ENCODE data around the gene SLC6A2. TPM values are rescaled to one million over a fixed set of nuclear protein-coding genes. Genes with fewer than 3 reads are reported as not detected.

Gene SLC6A2
- total RNA-seq, 6 donors from 2014 or later: 0.20 TPM; not detected in 5

DNA sequence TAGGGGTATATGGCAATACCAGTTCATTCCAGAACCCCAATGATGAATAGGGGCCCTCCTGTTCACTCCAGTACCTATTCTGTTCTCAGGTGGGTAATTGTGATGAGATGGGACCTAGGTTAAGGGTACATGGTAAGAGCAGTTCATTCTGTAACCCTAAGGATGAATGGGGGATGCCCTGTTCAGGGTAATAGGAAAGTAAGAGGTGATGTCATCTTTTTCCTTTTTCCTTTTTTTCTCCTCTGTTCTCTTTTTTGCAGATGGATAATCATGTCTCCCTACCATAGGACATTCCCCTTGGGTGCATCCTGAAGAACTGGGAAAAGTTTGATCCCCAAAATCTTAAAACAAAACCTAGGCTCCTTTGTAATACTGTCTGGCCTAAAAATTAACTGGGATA lies 25.0 kb upstream of the SLC6A2 start:
- Histone ChIP-seq H3K36me3 (no peaks in the 10 kb centered on the region), H3K27me3 (no peaks in the 10 kb centered on the region), H3K4me1 (peaks cover 0 to 6% (median 0%) of the 10 kb centered on the region in 4 donors), H3K27ac (no peak overlapping the region), H3K4me3 (no peak overlapping the region), H3K9me3 (no peaks in the 10 kb centered on the region)
- ATAC-seq (ENCODE audit: low FRiP score in 2 of 2) (no peak), DNase-seq (no peak)
- TF ChIP-seq, protein P1, sequence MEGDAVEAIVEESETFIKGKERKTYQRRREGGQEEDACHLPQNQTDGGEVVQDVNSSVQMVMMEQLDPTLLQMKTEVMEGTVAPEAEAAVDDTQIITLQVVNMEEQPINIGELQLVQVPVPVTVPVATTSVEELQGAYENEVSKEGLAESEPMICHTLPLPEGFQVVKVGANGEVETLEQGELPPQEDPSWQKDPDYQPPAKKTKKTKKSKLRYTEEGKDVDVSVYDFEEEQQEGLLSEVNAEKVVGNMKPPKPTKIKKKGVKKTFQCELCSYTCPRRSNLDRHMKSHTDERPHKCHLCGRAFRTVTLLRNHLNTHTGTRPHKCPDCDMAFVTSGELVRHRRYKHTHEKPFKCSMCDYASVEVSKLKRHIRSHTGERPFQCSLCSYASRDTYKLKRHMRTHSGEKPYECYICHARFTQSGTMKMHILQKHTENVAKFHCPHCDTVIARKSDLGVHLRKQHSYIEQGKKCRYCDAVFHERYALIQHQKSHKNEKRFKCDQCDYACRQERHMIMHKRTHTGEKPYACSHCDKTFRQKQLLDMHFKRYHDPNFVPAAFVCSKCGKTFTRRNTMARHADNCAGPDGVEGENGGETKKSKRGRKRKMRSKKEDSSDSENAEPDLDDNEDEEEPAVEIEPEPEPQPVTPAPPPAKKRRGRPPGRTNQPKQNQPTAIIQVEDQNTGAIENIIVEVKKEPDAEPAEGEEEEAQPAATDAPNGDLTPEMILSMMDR (IDR thresholded peaks at IDR 0.05): no peak
- TF ChIP-seq EP300 (IDR thresholded peaks at IDR 0.05) (no peak), POLR2AphosphoS5 (IDR thresholded peaks at IDR 0.05) (no peak), POLR2A (IDR thresholded peaks at IDR 0.05) (no peak)

GRCh38 chr16:55632259-55632658 lies 23.5 kb upstream of the SLC6A2 start:
- TF ChIP-seq, protein P1 (IDR thresholded peaks at IDR 0.05): no peak
- Histone ChIP-seq H3K9me3 (no peaks in the 10 kb centered on the region), H3K4me3 (no peak overlapping the region), H3K27ac (no peak overlapping the region), H3K4me1 (peaks cover 0 to 6% (median 0%) of the 10 kb centered on the region in 4 donors), H3K36me3 (no peaks in the 10 kb centered on the region), H3K27me3 (no peaks in the 10 kb centered on the region)
- DNase-seq (no peak), ATAC-seq (ENCODE audit: low FRiP score in 2 of 2) (no peak)

GRCh38 chr16:55634193-55634592 lies 21.6 kb upstream of the SLC6A2 start:
- Histone ChIP-seq H3K4me1 (peaks cover 0 to 6% (median 0%) of the 10 kb centered on the region in 4 donors), H3K9me3 (no peaks in the 10 kb centered on the region), H3K4me3 (no peak overlapping the region), H3K27me3 (no peaks in the 10 kb centered on the region), H3K36me3 (no peaks in the 10 kb centered on the region), H3K27ac (no peak overlapping the region)
- ATAC-seq (ENCODE audit: low FRiP score in 2 of 2) (no peak), DNase-seq (no peak)
- no peak for TF ChIP-seq POLR2AphosphoS5 (IDR thresholded peaks at IDR 0.05)
- TF ChIP-seq, protein P1 (IDR thresholded peaks at IDR 0.05): no peak
- no peak for TF ChIP-seq EP300 (IDR thresholded peaks at IDR 0.05)
- TF ChIP-seq POLR2A (IDR thresholded peaks at IDR 0.05): no peak

GRCh38 chr16:55638256-55638655 lies 17.5 kb upstream of the SLC6A2 start:
- Histone ChIP-seq H3K36me3 (no peaks in the 10 kb centered on the region), H3K4me1 (peaks cover 0 to 6% (median 0%) of the 10 kb centered on the region in 4 donors), H3K27me3 (no peaks in the 10 kb centered on the region), H3K9me3 (no peaks in the 10 kb centered on the region), H3K4me3 (no peak overlapping the region), H3K27ac (no peak overlapping the region)
- TF ChIP-seq, protein P1 (IDR thresholded peaks at IDR 0.05): no peak
- no peak for TF ChIP-seq POLR2AphosphoS5 (IDR thresholded peaks at IDR 0.05)
- TF ChIP-seq POLR2A (IDR thresholded peaks at IDR 0.05): no peak
- no peak for TF ChIP-seq EP300 (IDR thresholded peaks at IDR 0.05)
- DNase-seq (no peak), ATAC-seq (ENCODE audit: low FRiP score in 2 of 2) (no peak)
- WGBS, 2 donors: 91 to 95% methylated on average over 5 of the region's 5 CpGs

DNA sequence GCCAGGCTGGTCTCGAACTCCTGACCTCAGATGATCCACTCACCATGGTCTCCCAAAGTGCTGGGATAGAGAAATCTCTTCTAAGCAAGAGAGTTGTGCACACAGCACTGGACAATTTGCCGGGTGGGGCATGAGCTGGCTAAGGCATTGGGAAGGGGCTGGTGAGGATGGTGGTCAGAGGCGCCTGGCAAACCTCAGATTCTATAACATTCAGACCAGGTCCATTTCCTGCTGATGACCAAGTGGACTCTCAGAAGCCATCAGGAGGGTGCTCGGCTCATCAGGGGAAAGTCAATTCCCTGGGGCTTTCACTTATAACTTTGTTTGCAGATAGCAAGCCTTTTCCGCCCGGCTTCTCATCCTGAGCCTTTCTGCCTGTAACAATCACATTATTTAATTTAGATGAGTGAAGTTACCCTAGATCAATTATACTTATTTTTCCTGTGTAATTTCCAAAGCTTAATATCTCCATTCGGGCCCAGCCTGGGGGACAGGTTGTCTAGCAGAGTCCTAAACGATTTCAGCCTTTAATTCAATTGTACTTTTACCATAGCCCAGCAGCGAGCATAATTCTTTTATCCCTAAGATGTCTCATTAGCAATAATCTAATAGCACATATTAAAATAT lies 15.0 kb upstream of the SLC6A2 start:
- DNase-seq: no peak
- H3K4me1 ChIP-seq: no peaks in the 10 kb centered on the region
- ATAC-seq (ENCODE audit: low FRiP score in 2 of 2): no peak
- H3K27me3 ChIP-seq: no peaks in the 10 kb centered on the region
- H3K4me3 ChIP-seq: no peak overlapping the region
- 89 to 91% methylated on average over 9 of the region's 9 CpGs for WGBS, 2 donors
- no peaks in the 10 kb centered on the region for H3K36me3 ChIP-seq
- TF ChIP-seq, protein P1 (IDR thresholded peaks at IDR 0.05): no peak
- TF ChIP-seq POLR2A (IDR thresholded peaks at IDR 0.05): no peak
- TF ChIP-seq POLR2AphosphoS5 (IDR thresholded peaks at IDR 0.05): no peak
- TF ChIP-seq EP300 (IDR thresholded peaks at IDR 0.05): no peak
- no peak overlapping the region for H3K27ac ChIP-seq
- no peaks in the 10 kb centered on the region for H3K9me3 ChIP-seq

All from upper lobe of left lung (tissue), 6 donors.